Measurements from ENCODE around the gene STAG2.

The STAG2 gene

DNA sequence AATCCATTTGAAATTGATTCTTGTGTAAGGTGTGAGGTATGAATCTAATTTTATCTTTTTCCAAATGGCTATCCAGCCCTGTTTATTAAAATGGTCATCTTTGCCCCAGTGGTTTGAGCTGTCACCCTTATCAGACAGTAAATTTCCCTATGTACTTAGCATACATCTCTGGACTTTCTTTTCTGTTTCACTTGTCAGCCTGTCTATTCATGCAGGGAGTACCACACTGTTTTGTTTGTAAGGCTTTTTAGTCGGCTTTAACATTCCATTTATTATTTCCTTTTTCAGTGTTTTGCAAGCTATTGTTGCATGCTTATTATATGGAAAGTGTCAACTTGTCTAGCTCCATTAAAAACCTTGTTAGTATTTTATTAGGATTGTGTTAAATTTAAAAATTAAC, 155.8 kb downstream of the STAG2 start (continued):
- TF ChIP-seq, protein P1, sequence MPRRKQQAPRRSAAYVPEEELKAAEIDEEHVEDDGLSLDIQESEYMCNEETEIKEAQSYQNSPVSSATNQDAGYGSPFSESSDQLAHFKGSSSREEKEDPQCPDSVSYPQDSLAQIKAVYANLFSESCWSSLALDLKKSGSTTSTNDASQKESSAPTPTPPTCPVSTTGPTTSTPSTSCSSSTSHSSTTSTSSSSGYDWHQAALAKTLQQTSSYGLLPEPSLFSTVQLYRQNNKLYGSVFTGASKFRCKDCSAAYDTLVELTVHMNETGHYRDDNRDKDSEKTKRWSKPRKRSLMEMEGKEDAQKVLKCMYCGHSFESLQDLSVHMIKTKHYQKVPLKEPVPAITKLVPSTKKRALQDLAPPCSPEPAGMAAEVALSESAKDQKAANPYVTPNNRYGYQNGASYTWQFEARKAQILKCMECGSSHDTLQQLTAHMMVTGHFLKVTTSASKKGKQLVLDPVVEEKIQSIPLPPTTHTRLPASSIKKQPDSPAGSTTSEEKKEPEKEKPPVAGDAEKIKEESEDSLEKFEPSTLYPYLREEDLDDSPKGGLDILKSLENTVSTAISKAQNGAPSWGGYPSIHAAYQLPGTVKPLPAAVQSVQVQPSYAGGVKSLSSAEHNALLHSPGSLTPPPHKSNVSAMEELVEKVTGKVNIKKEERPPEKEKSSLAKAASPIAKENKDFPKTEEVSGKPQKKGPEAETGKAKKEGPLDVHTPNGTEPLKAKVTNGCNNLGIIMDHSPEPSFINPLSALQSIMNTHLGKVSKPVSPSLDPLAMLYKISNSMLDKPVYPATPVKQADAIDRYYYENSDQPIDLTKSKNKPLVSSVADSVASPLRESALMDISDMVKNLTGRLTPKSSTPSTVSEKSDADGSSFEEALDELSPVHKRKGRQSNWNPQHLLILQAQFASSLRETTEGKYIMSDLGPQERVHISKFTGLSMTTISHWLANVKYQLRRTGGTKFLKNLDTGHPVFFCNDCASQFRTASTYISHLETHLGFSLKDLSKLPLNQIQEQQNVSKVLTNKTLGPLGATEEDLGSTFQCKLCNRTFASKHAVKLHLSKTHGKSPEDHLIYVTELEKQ (tag by site-specific recombination; IDR thresholded peaks at IDR 0.05; ENCODE audit: borderline replicate concordance), result no peak
- no peak for TF ChIP-seq ZSCAN30 (tag by site-specific recombination; IDR thresholded peaks at IDR 0.05)
- no peak for TF ChIP-seq ZNF776 (tag by site-specific recombination; IDR thresholded peaks at IDR 0.05; ENCODE audit: borderline replicate concordance)
- TF ChIP-seq ZNF354C (tag by site-specific recombination; IDR thresholded peaks at IDR 0.05; ENCODE audit: borderline replicate concordance, low read depth), result no peak
- no peak for TF ChIP-seq YY2 (tag by site-specific recombination; IDR thresholded peaks at IDR 0.05)
- no peak for TF ChIP-seq ZNF133 (tag by site-specific recombination; IDR thresholded peaks at IDR 0.05)
- TF ChIP-seq IKZF3 (tag by site-specific recombination; IDR thresholded peaks at IDR 0.05), result no peak

DNA sequence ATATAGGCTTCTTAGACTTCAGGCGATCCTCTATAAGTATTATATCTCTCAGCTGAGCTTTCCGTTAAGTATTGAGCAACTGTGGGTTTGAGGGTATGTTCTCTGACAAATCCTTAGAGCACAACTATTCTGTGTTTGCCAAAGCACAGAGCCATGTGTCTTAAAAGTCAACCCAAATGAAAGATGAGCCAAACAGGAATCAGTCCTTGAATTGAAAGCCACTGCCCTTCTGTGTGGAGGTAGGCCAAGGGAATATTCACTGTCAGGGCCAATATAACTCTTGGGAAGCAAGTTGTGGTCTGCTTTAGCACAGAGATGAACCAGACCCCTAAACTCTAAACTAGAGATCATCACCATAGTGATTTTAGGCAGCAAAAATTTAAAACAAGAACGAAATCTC, 164.0 kb downstream of the STAG2 start:
- CTCF ChIA-PET, result interaction anchor here (0.7 kb wide), 1 partner anchor 28 kb away, joined by 5 read pairs; no protein-coding TSS in a partner anchor
- H3K4me3 ChIP-seq (ENCODE audit: low read depth, low read length), result no peak overlapping the region
- no peak overlapping the region for H3K27ac ChIP-seq (ENCODE audit: extremely low read depth, low read depth, low read length)
- no peaks in the 10 kb centered on the region for H3K9me3 ChIP-seq (ENCODE audit: control insufficient read depth, insufficient read depth, low read depth, low read length)
- POLR2A ChIA-PET, result no interaction called here
- no peaks in the 10 kb centered on the region for H3K36me3 ChIP-seq (ENCODE audit: control insufficient read depth in 2 of 2, insufficient read depth in 1 of 2, low read length in 2 of 2)
- TF ChIP-seq, protein P2, sequence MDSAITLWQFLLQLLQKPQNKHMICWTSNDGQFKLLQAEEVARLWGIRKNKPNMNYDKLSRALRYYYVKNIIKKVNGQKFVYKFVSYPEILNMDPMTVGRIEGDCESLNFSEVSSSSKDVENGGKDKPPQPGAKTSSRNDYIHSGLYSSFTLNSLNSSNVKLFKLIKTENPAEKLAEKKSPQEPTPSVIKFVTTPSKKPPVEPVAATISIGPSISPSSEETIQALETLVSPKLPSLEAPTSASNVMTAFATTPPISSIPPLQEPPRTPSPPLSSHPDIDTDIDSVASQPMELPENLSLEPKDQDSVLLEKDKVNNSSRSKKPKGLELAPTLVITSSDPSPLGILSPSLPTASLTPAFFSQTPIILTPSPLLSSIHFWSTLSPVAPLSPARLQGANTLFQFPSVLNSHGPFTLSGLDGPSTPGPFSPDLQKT (IDR thresholded peaks at IDR 0.05; ENCODE audit: borderline replicate concordance, low read depth, low read length), result no peak
- TF ChIP-seq, protein P3, sequence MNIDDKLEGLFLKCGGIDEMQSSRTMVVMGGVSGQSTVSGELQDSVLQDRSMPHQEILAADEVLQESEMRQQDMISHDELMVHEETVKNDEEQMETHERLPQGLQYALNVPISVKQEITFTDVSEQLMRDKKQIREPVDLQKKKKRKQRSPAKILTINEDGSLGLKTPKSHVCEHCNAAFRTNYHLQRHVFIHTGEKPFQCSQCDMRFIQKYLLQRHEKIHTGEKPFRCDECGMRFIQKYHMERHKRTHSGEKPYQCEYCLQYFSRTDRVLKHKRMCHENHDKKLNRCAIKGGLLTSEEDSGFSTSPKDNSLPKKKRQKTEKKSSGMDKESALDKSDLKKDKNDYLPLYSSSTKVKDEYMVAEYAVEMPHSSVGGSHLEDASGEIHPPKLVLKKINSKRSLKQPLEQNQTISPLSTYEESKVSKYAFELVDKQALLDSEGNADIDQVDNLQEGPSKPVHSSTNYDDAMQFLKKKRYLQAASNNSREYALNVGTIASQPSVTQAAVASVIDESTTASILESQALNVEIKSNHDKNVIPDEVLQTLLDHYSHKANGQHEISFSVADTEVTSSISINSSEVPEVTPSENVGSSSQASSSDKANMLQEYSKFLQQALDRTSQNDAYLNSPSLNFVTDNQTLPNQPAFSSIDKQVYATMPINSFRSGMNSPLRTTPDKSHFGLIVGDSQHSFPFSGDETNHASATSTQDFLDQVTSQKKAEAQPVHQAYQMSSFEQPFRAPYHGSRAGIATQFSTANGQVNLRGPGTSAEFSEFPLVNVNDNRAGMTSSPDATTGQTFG (tag by site-specific recombination; IDR thresholded peaks at IDR 0.05; ENCODE audit: borderline replicate concordance), result no peak
- TF ChIP-seq, protein P4, sequence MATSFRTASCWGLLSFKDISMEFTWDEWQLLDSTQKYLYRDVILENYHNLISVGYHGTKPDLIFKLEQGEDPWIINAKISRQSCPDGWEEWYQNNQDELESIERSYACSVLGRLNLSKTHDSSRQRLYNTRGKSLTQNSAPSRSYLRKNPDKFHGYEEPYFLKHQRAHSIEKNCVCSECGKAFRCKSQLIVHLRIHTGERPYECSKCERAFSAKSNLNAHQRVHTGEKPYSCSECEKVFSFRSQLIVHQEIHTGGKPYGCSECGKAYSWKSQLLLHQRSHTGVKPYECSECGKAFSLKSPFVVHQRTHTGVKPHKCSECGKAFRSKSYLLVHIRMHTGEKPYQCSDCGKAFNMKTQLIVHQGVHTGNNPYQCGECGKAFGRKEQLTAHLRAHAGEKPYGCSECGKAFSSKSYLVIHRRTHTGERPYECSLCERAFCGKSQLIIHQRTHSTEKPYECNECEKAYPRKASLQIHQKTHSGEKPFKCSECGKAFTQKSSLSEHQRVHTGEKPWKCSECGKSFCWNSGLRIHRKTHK (tag by site-specific recombination; IDR thresholded peaks at IDR 0.05), result no peak
- TF ChIP-seq KLF7 (tag by site-specific recombination; IDR thresholded peaks at IDR 0.05; ENCODE audit: borderline replicate concordance), result no peak
- TF ChIP-seq ZNF623 (tag by site-specific recombination; IDR thresholded peaks at IDR 0.05), result no peak
- no peaks in the 10 kb centered on the region for H3K4me1 ChIP-seq (ENCODE audit: control insufficient read depth, insufficient read depth, low read length)

DNA sequence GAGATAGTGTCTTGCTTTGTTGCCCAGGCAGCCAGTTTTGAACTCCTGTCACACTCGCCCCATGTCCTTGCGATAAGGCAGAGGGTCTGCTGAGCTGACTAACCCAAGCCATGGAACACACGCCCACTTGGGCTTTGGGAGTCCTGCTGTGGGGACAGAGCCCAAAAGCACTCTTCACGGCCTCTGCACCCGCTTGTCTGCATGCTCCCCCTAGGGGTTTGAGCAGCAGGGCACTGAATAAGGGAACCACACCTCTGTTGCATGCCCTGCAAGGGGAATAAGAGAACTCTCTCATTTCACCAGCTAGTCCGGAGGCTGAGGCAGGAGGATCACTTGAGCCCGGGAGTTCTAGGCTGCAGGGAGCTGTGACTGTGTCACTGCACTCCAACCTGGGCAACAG, 166.0 kb downstream of the STAG2 start:
- no peaks in the 10 kb centered on the region for H3K9me3 ChIP-seq (ENCODE audit: control insufficient read depth, insufficient read depth, low read depth, low read length)
- H3K4me3 ChIP-seq (ENCODE audit: low read depth, low read length), result no peak overlapping the region
- ChIA-PET POLR2A (no interaction called here), CTCF (no interaction called here)
- TF ChIP-seq KLF9 (tag by site-specific recombination; IDR thresholded peaks at IDR 0.05; ENCODE audit: low read depth), result no peak
- TF ChIP-seq, protein P5, sequence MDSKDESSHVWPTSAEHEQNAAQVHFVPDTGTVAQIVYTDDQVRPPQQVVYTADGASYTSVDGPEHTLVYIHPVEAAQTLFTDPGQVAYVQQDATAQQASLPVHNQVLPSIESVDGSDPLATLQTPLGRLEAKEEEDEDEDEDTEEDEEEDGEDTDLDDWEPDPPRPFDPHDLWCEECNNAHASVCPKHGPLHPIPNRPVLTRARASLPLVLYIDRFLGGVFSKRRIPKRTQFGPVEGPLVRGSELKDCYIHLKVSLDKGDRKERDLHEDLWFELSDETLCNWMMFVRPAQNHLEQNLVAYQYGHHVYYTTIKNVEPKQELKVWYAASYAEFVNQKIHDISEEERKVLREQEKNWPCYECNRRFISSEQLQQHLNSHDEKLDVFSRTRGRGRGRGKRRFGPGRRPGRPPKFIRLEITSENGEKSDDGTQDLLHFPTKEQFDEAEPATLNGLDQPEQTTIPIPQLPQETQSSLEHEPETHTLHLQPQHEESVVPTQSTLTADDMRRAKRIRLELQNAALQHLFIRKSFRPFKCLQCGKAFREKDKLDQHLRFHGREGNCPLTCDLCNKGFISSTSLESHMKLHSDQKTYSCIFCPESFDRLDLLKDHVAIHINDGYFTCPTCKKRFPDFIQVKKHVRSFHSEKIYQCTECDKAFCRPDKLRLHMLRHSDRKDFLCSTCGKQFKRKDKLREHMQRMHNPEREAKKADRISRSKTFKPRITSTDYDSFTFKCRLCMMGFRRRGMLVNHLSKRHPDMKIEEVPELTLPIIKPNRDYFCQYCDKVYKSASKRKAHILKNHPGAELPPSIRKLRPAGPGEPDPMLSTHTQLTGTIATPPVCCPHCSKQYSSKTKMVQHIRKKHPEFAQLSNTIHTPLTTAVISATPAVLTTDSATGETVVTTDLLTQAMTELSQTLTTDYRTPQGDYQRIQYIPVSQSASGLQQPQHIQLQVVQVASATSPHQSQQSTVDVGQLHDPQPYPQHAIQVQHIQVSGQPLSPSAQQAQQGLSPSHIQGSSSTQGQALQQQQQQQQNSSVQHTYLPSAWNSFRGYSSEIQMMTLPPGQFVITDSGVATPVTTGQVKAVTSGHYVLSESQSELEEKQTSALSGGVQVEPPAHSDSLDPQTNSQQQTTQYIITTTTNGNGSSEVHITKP (tag by site-specific recombination; IDR thresholded peaks at IDR 0.05), result no peak
- TF ChIP-seq HOXD13 (CRISPR knock-in tag; IDR thresholded peaks at IDR 0.05; ENCODE audit: borderline replicate concordance), result no peak
- TF ChIP-seq SP7 (tag by site-specific recombination; IDR thresholded peaks at IDR 0.05), result no peak
- TF ChIP-seq ZNF561 (tag by site-specific recombination; IDR thresholded peaks at IDR 0.05; ENCODE audit: borderline replicate concordance), result no peak
- H3K36me3 ChIP-seq (ENCODE audit: control insufficient read depth in 2 of 2, insufficient read depth in 1 of 2, low read length in 2 of 2), result no peaks in the 10 kb centered on the region
- H3K27ac ChIP-seq (ENCODE audit: extremely low read depth, low read depth, low read length), result no peak overlapping the region
- H3K4me1 ChIP-seq (ENCODE audit: control insufficient read depth, insufficient read depth, low read length), result no peaks in the 10 kb centered on the region

All from HEK293 (cell line).